K562 (cell line): ENCODE data around the gene CCAR1. TPM values are rescaled to one million over a fixed set of nuclear protein-coding genes. Genes with fewer than 3 reads are reported as not detected.

Experiments
- ATAC-seq: fragments of 200-7000 bp; cut with Tn5 transposase; 3 replicates; pipeline ENCODE4 v1.9.1; 2020; ENCODE audit warnings: moderate library complexity
- Bru-seq: library from RNA; stranded (reverse); fragments of 400-500 nt; gene quantifications from one replicate; lab custom pipeline; 2021; lab: Mats Ljungman, UMichigan
- BruChase-seq, 2 experiments: library from RNA; stranded (reverse); fragments of 400-500 nt; gene quantifications; one replicate each; lab custom pipeline; 2021; lab: Mats Ljungman, UMichigan
- BruUV-seq: library from RNA; stranded (reverse); fragments of 400-500 nt; replicated peaks from 2 replicates; lab custom pipeline; 2021; lab: Mats Ljungman, UMichigan
- CTCF ChIA-PET: fragments of 300-600 bp; formaldehyde crosslinking; extraction: SDS; loops from one replicate; lab custom pipeline; 2021; ENCODE audit warnings: low intra/inter-chr PET ratio; lab: Yijun Ruan, JAX
- POLR2A ChIA-PET: fragments of 300-600, 350-650 bp; sonication (Branson Sonifier 250); formaldehyde crosslinking; extraction: SDS; loops from one replicate; lab custom pipeline; 2021; ENCODE audit warnings: antibody characterized with exemption, inconsistent platforms; lab: Yijun Ruan, JAX
- DNase-seq, 4 experiments: peaks; one replicate each; pipeline versions ENCODE4 v3.0.0 to v3.0.0-alpha.2; 2011 to 2018; ENCODE audit warnings: low spot score in 3 of 4, mixed read lengths in 3 of 4; ENCODE audit errors: extremely low read depth in 1 of 4
- FAIRE-seq: peaks from 2 replicates; lab custom pipeline; 2011; peaks lifted over from hg19 to GRCh38; lab: Jason Lieb, UNC
- H2AFZ ChIP-seq: 2 replicates; pipeline ENCODE4 v1.6.0; 2011; ENCODE audit warnings: low read depth, low read length, control low read depth, inconsistent platforms
- H3K27ac ChIP-seq: fragments of 200-600 bp; 3 replicates; pipeline ENCODE4 v1.8.0; 2011; ENCODE audit warnings: low read depth, mild to moderate bottlenecking, control low read depth, inconsistent platforms, low read length, moderate library complexity, mixed read lengths; ENCODE audit errors: extremely low read depth
- H3K27me3 ChIP-seq, 2 experiments: fragments of 300-600 bp in 1 of 2; 2 replicates in 1 of 2; 3 replicates in 1 of 2; pipeline versions ENCODE4 v1.6.0 to v1.8.0; 2011; ENCODE audit warnings: inconsistent platforms in 2 of 2, low read length in 2 of 2, mild to moderate bottlenecking in 1 of 2, mixed read lengths in 1 of 2, moderate library complexity in 1 of 2; ENCODE audit not compliant: control insufficient read depth in 2 of 2, insufficient read depth in 2 of 2
- H3K36me3 ChIP-seq: fragments of 300-600 bp; 3 replicates; pipeline ENCODE4 v1.8.0; 2011; ENCODE audit warnings: mild to moderate bottlenecking, low read length, inconsistent platforms; ENCODE audit not compliant: control insufficient read depth, insufficient read depth
- H3K4me1 ChIP-seq, 2 experiments: fragments of 200-600 bp in 1 of 2; replicated peaks in 1 of 2; 2 replicates in 1 of 2; 3 replicates in 1 of 2; pipeline versions ENCODE4 v1.5.1 to v1.8.0; 2011; ENCODE audit warnings: inconsistent platforms in 2 of 2, low read length in 2 of 2, mild to moderate bottlenecking in 1 of 2, mixed read lengths in 1 of 2, moderate library complexity in 1 of 2; ENCODE audit not compliant: control insufficient read depth in 2 of 2, insufficient read depth in 2 of 2
- H3K4me2 ChIP-seq: 2 replicates; pipeline ENCODE4 v1.6.1; 2011; ENCODE audit warnings: low read length, control low read depth, inconsistent platforms, mixed read lengths; ENCODE audit not compliant: insufficient read depth
- H3K4me3 ChIP-seq: fragments of 200-600 bp; sonication (generic), shearing (Covaris generic); 2 replicates; pipeline ENCODE4 v1.5.1; 2016; ENCODE audit warnings: control low read depth, inconsistent platforms
- H3K79me2 ChIP-seq: fragments of 200-600 bp; 3 replicates; pipeline ENCODE4 v1.8.0; 2011; ENCODE audit warnings: low read length, inconsistent platforms; ENCODE audit not compliant: control insufficient read depth, insufficient read depth
- H3K9ac ChIP-seq, 2 experiments: 2 replicates each; pipeline versions ENCODE4 v1.6.0 to v1.6.1; 2011; ENCODE audit warnings: low read depth in 2 of 2, low read length in 2 of 2, control low read depth in 1 of 2, inconsistent platforms in 1 of 2, mild to moderate bottlenecking in 1 of 2, mixed read lengths in 1 of 2; ENCODE audit not compliant: insufficient read depth in 1 of 2
- H3K9me1 ChIP-seq: one replicate; pipeline ENCODE4 v1.6.0; 2011; ENCODE audit warnings: inconsistent platforms, mild to moderate bottlenecking, low read length, moderate library complexity; ENCODE audit not compliant: control insufficient read depth, insufficient read depth
- H3K9me3 ChIP-seq: replicated peaks from 2 replicates; pipeline ENCODE4 v1.5.1; 2011; ENCODE audit warnings: low read depth, low read length, inconsistent platforms; ENCODE audit not compliant: control insufficient read depth, insufficient read depth
- H4K20me1 ChIP-seq: replicated peaks from 2 replicates; pipeline ENCODE4 v1.6.1; 2011; ENCODE audit warnings: low read length, inconsistent platforms, mixed read lengths; ENCODE audit not compliant: control insufficient read depth, insufficient read depth
- AFF4 ChIP-seq: sonication (generic); formaldehyde crosslinking; IDR thresholded peaks from 2 replicates; pipeline ENCODE4 v1.8.0; 2023; ENCODE audit warnings: mild to moderate bottlenecking, missing genetic modification reagents
- CC2D1A ChIP-seq: fragments of 450-650 bp; IDR thresholded peaks from 2 replicates; pipeline ENCODE4 v1.6.1; 2017; ENCODE audit warnings: mild to moderate bottlenecking
- ELF4 ChIP-seq: fragments of 450-650 bp; formaldehyde crosslinking; IDR thresholded peaks from 2 replicates; pipeline ENCODE4 v1.4.0; 2022; ENCODE audit warnings: missing genetic modification characterization
- ETS1 ChIP-seq: conservative IDR thresholded peaks from 2 replicates; pipeline ENCODE4 v1.6.1; 2011; ENCODE audit warnings: low read depth, mild to moderate bottlenecking, low read length; ENCODE audit not compliant: control insufficient read depth
- HNRNPUL1 ChIP-seq: fragments of 200-400 bp; formaldehyde crosslinking; IDR thresholded peaks from 2 replicates; pipeline ENCODE4 v1.6.1; 2017; ENCODE audit warnings: low read length
- KAT2B ChIP-seq: IDR thresholded peaks from one replicate; pipeline ENCODE4 v1.6.1; 2012; ENCODE audit warnings: low read depth, mild to moderate bottlenecking, control low read depth, inconsistent platforms, low read length, moderate library complexity
- TCF15 ChIP-seq: fragments of 250-450 bp; sonication (Bioruptor Pico); IDR thresholded peaks from 2 replicates; pipeline ENCODE4 v1.8.0; 2022; ENCODE audit warnings: moderate library complexity, mild to moderate bottlenecking, inconsistent platforms
- ZC3H8 ChIP-seq: fragments of 450-650 bp; IDR thresholded peaks from 2 replicates; pipeline ENCODE4 v1.6.1; 2017
- ZNF76 ChIP-seq: fragments of 250-450 bp; sonication (Bioruptor Pico); IDR thresholded peaks from 2 replicates; pipeline ENCODE4 v1.4.0; 2020; ENCODE audit warnings: mild to moderate bottlenecking, moderate library complexity, borderline replicate concordance
- ZNF785 ChIP-seq: fragments of 250-450 bp; sonication (Bioruptor Pico); IDR thresholded peaks from 2 replicates; pipeline ENCODE4 v1.4.0; 2020; ENCODE audit warnings: mild to moderate bottlenecking
- WGBS: fragments of 100-300 bp; shearing (Covaris generic); methylation state at CpG from one replicate; pipeline ENCODE4 v1.1.6; 2016; ENCODE audit warnings: low coverage, mixed read lengths; ENCODE audit not compliant: insufficient coverage; ENCODE audit errors: missing lambda C conversion rate; 5-methylcytosine and 5-hydroxymethylcytosine counted together
- in situ Hi-C: fragments of 300-500 bp; cut with MboI; formaldehyde crosslinking; loops from 4 replicates; pipeline ENCODE4 v1.15.0; 2018; ENCODE audit warnings: inconsistent platforms, mixed read lengths
- intact Hi-C: fragments of 100-400 bp; cut with micrococcal nuclease; formaldehyde crosslinking; loops from 2 replicates; pipeline ENCODE4 v1.14.2; 2022
- long read RNA-seq, 3 experiments: library from polyadenylated mRNA in 2 of 3; library from RNA in 1 of 3; unstranded in 2 of 3; stranded (forward) in 1 of 3; transcript quantifications; one replicate each; pipeline ENCODE4 v2.0.0, GENCODE V29; 2019 to 2022
- polyA minus RNA-seq, 3 experiments: library from RNA; depleted of rRNA, polyadenylated mRNA; stranded (reverse); fragments of >200 nt; gene quantifications; 2 replicates each; pipeline ENCODE4 v1.2.3, GENCODE V29; 2011
- polyA plus RNA-seq, 8 experiments: library from polyadenylated mRNA; depleted of rRNA in 4 of 8; stranded (reverse) in 5 of 8; unstranded in 3 of 8; fragments of >200 nt; fragmentation: Nextera tagmentation in 2 of 8; fragmentation: Illumina TruSeq in 1 of 8; extraction: Ambion mirVana in 2 of 8; extraction: Trizol in 1 of 8; gene quantifications; 2 replicates each; pipeline versions ENCODE4 v1.2.1 to v1.2.3, GENCODE V29; 2011 to 2014; ENCODE audit warnings: inconsistent platforms in 1 of 8, missing spikeins in 1 of 8
- total RNA-seq, 7 experiments: library from RNA; depleted of rRNA in 6 of 7; stranded (reverse); fragments of >200 nt in 6 of 7; fragmentation: Illumina TruSeq in 2 of 7; extraction: Trizol in 2 of 7; gene quantifications; 2 replicates each; pipeline versions ENCODE4 v1.2.1 to v1.2.3, GENCODE V29; 2011 to 2021; ENCODE audit warnings: low replicate concordance in 1 of 7

Gene CCAR1
- 184 and 338 TPM in 2 replicates for total RNA-seq (2011; cell fraction: chromatin; rRNA removed; ENCODE audit: low replicate concordance)
- 93.0 and 93.9 TPM in 2 replicates for total RNA-seq (2011; cell fraction: nucleolus; rRNA removed)
- 126 and 131 TPM in 2 replicates for total RNA-seq (2011; cell fraction: nucleoplasm; rRNA removed)
- total RNA-seq (2014; rRNA removed) (94.9 and 98.3 TPM in 2 replicates), total RNA-seq (2014; rRNA removed; fragmentation: Illumina TruSeq; extraction: Trizol) (131 and 150 TPM in 2 replicates), total RNA-seq (2015; rRNA removed; fragmentation: Illumina TruSeq; extraction: Trizol) (145 and 157 TPM in 2 replicates), total RNA-seq (2021) (88.0 and 102 TPM in 2 replicates), polyA plus RNA-seq (2011; rRNA removed) (111 and 117 TPM in 2 replicates), polyA plus RNA-seq (2014; fragmentation: Illumina TruSeq; extraction: Trizol) (117 and 141 TPM in 2 replicates), polyA plus RNA-seq (2014; fragmentation: Nextera tagmentation; extraction: Ambion mirVana) (10 to 100 TPM; 44.8 to 68.5 TPM), polyA plus RNA-seq (2014; rRNA removed) (112 and 173 TPM in 2 replicates), polyA minus RNA-seq (2011; rRNA and poly(A)+ RNA removed) (139 and 144 TPM in 2 replicates), Bru-seq, nascent RNA (percentile 92 among the genes with signal in this experiment), BruChase-seq, experiment 1, labeled RNA remaining after a 2-hour chase (percentile 96 among the genes with signal in this experiment), BruChase-seq, experiment 2, labeled RNA remaining after a 6-hour chase (percentile 96 among the genes with signal in this experiment)
- polyA plus RNA-seq (2011; cell fraction: cytosol; rRNA removed) = 108 and 123 TPM in 2 replicates
- polyA plus RNA-seq (2011; cell fraction: nucleus; rRNA removed) = 271 and 289 TPM in 2 replicates
- polyA plus RNA-seq (2012) = 57.3 and 65.2 TPM in 2 replicates
- polyA minus RNA-seq (2011; cell fraction: cytosol; rRNA and poly(A)+ RNA removed) = 31.0 and 42.7 TPM in 2 replicates
- 95.6 and 155 TPM in 2 replicates for polyA minus RNA-seq (2011; cell fraction: nucleus; rRNA and poly(A)+ RNA removed)
- long read RNA-seq, experiment 1, full-length matches to known transcripts = 11 of 239 reads
- long read RNA-seq, experiment 1, partial matches to known transcripts = 164 of 239 reads
- long read RNA-seq, experiment 1, other reads (novel, unspliced or antisense) = 64 of 239 reads
- long read RNA-seq, experiment 2, partial matches to known transcripts = 24 of 43 reads
- long read RNA-seq, experiment 2, other reads (novel, unspliced or antisense) = 19 of 43 reads
- long read RNA-seq, experiment 3, partial matches to known transcripts = 52 of 86 reads
- long read RNA-seq, experiment 3, other reads (novel, unspliced or antisense) = 32 of 86 reads

GRCh38 chr10:68720793-68721672 is at the start of gene CCAR1:
Gene CCAR1, plus strand, starts transcription at chr10:68721239. Its CDS starts 1,266 bp downstream, at chr10:68722505.
- Histone ChIP-seq H3K9ac (peak within 1 kb of the TSS; percentile 94 to 100), H3K79me2 (peaks cover 45% of the 10 kb centered on the region), H4K20me1 (no peaks in the 10 kb centered on the region), H3K9me3 (peaks cover 6% of the 10 kb centered on the region; the same call in 1 of the 2 replicates), H2AFZ (peak within 1 kb of the TSS; percentile 91), H3K4me2 (peak within 1 kb of the TSS; percentile 88), H3K4me1 (peaks cover 0 to 21% of the 10 kb centered on the region in 2 experiments; a peak in 3 of 5 replicates), H3K27me3 (no peaks in the 10 kb centered on the region), H3K4me3 (peak within 1 kb of the TSS; percentile 82), H3K36me3 (peaks cover 34% of the 10 kb centered on the region), H3K9me1 (no peaks in the 10 kb centered on the region), H3K27ac (peak within 1 kb of the TSS; percentile 90)
- FAIRE-seq (peak; percentile 100), ATAC-seq (peak; percentile 96), DNase-seq (peak; percentile 96 to 99 (median 98))
- BruUV-seq = TSS peak; percentile 94
- ChIA-PET POLR2A (interaction anchor here (0.5 to 3.7 kb wide), 15 partner anchors 9 to 597 kb away, joined by 3 to 15 read pairs (median 4); partner anchors contain the start of genes DDX21 and TET1), CTCF (interaction anchor here (0.5 kb wide), 1 partner anchor 161 kb away, joined by 4 read pairs; no protein-coding TSS in a partner anchor)
- in situ Hi-C loops (no loop called here), intact Hi-C loops (loop anchor here (2.0 kb wide), 1 partner anchor 164 kb away; no protein-coding TSS in a partner anchor)
- WGBS = under 1% methylated on average over 72 of the region's 72 CpGs
- TF ChIP-seq ELF4 (CRISPR knock-in tag) = no peak
- no peak for TF ChIP-seq ZNF785
- no peak for TF ChIP-seq KAT2B
- peak; percentile 82; the same call in 1 of the 2 replicates for TF ChIP-seq TCF15 (CRISPR knock-in tag)
- TF ChIP-seq ZC3H8 = no peak
- TF ChIP-seq ETS1 = peak; percentile 38; the same call in 1 of the 2 replicates
- peak; percentile 74 for TF ChIP-seq AFF4 (CRISPR knock-in tag)
- TF ChIP-seq ZNF76 = no peak
- no peak for TF ChIP-seq HNRNPUL1
- no peak for TF ChIP-seq CC2D1A
